Right lobe of liver (tissue), 6 donors: ENCODE results near the gene FXYD6. TPM values are rescaled to one million over a fixed set of nuclear protein-coding genes. Genes with fewer than 3 reads are reported as not detected.
"Not testable (repeated sequence)": the region's sequence is repeated elsewhere in the genome, so short reads cannot be mapped to it uniquely, and the experiment has no call there.

Experiments
- ATAC-seq, 4 donors: fragments of 200-7000 bp; cut with Tn5 transposase; one replicate each; pipeline ENCODE4 v1.9.1; 2020; ENCODE audit warnings: mild to moderate bottlenecking in 4 of 4, moderate library complexity in 4 of 4
- DNase-seq, 3 donors: peaks; one replicate each; pipeline ENCODE4 v3.0.0-alpha.2; 2020
- H3K27ac ChIP-seq, 3 donors: fragments of 200-600 bp; one replicate each; pipeline ENCODE4 v1.8.0; 2022
- H3K27me3 ChIP-seq, 2 donors: fragments of 200-600 bp; one replicate each; pipeline ENCODE4 v1.8.0; 2022
- H3K36me3 ChIP-seq, 4 donors: fragments of 200-600 bp; sonication (generic) in 1 of 4; one replicate each; pipeline versions ENCODE4 v1.5.1 to v1.8.0; 2017 to 2022; ENCODE audit warnings: control low read depth in 1 of 4
- H3K4me1 ChIP-seq, 4 donors: fragments of 200-600 bp; sonication (generic) in 1 of 4; one replicate each; pipeline versions ENCODE4 v1.5.1 to v1.8.0; 2017 to 2022; ENCODE audit warnings: control low read depth in 1 of 4
- H3K4me3 ChIP-seq, 3 donors: fragments of 200-600 bp; one replicate each; pipeline ENCODE4 v1.8.0; 2022
- H3K9me3 ChIP-seq, 4 donors: fragments of 200-600 bp; sonication (generic) in 1 of 4; one replicate each; pipeline versions ENCODE4 v1.5.1 to v1.8.0; 2017 to 2022; ENCODE audit warnings: control low read depth in 1 of 4
- CTCF ChIP-seq, 4 donors: fragments of 200-600 bp in 3 of 4; fragments of 450-650 bp in 1 of 4; IDR thresholded peaks; one replicate each; pipeline versions ENCODE4 v1.5.1 to v1.8.0; 2016 to 2022; ENCODE audit warnings: antibody characterized with exemption in 4 of 4, mild to moderate bottlenecking in 2 of 4
- POLR2A ChIP-seq: fragments of 450-650 bp; IDR thresholded peaks from one replicate; pipeline ENCODE4 v1.6.1; 2017; ENCODE audit warnings: antibody characterized with exemption, mild to moderate bottlenecking
- WGBS: methylation state at CpG from one replicate; pipeline ENCODE4 v1.1.6; 2018; ENCODE audit warnings: low coverage, low lambda C conversion rate; ENCODE audit not compliant: insufficient coverage; ENCODE audit errors: missing lambda C conversion rate; 5-methylcytosine and 5-hydroxymethylcytosine counted together
- intact Hi-C, 2 donors: fragments of 100-400 bp; cut with DNase I; formaldehyde crosslinking; loops; one replicate each; pipeline versions ENCODE4 v1.11.2 to v1.14.1; 2022
- total RNA-seq, 6 experiments: library from RNA; depleted of rRNA in 2 of 6; stranded (reverse); fragments of >200 nt in 2 of 6; fragmentation: NEBNext Ultra II Directional in 3 of 6; extraction: Animal tissue kit (Norgen Biotek cat#: 25700) in 3 of 6; gene quantifications; one replicate each; pipeline versions ENCODE4 v1.1.0 to v1.2.4, GENCODE V29; 2016 to 2023
- donor health status: DM: no; HTN: yes; CAD: no.
- donor health status: DM: no; HTN: no; CAD: no.
- donor health status: DM: no; HTN: no; CAD: no.
- donor health status: DM: no; HTN: yes; CAD: no.
- donor health status: DM: no; HTN: yes; CAD: no.

Gene FXYD6
- total RNA-seq, 6 experiments from 2014 or later, result 4.9 to 14.4 (median 8.9) TPM

GRCh38 chr11:117868815-117869561 is 7.5 kb downstream of the FXYD6 start:
- no peak for DNase-seq

GRCh38 chr11:117868088-117868487 is 8.4 kb downstream of the FXYD6 start:
- TF ChIP-seq CTCF (IDR thresholded peaks at IDR 0.05), result no peak
- TF ChIP-seq POLR2A, result no peak
- intact Hi-C loops, result no loop called here
- no peak overlapping the region for H3K27ac ChIP-seq
- ATAC-seq (no peak), DNase-seq (no peak)
- H3K27me3 ChIP-seq, result no peaks in the 10 kb centered on the region
- no peaks in the 10 kb centered on the region for H3K36me3 ChIP-seq
- H3K4me3 ChIP-seq, result no peak overlapping the region
- H3K9me3 ChIP-seq, result no peaks in the 10 kb centered on the region
- no peaks in the 10 kb centered on the region for H3K4me1 ChIP-seq
- WGBS, result 67% methylated on average over 10 of the region's 11 CpGs

More at GRCh38 chr11:117868815-117869561, 7.5 kb downstream of the FXYD6 start:
- Histone ChIP-seq H3K27me3 (no peaks in the 10 kb centered on the region), H3K27ac (no peak overlapping the region), H3K4me3 (no peak overlapping the region), H3K4me1 (no peaks in the 10 kb centered on the region), H3K9me3 (no peaks in the 10 kb centered on the region), H3K36me3 (no peaks in the 10 kb centered on the region)
- ATAC-seq, result no peak
- intact Hi-C loops, result no loop called here
- 53% methylated on average over 13 of the region's 17 CpGs for WGBS
- TF ChIP-seq CTCF (IDR thresholded peaks at IDR 0.05) (no peak), POLR2A (no peak)

GRCh38 chr11:117866526-117866925 is 9.9 kb downstream of the FXYD6 start:
- TF ChIP-seq CTCF (IDR thresholded peaks at IDR 0.05) (no peak), POLR2A (no peak)
- no peak for ATAC-seq
- WGBS, result 38% methylated on average over 2 of the region's 5 CpGs
- Histone ChIP-seq H3K4me3 (no peak overlapping the region), H3K36me3 (no peaks in the 10 kb centered on the region), H3K4me1 (no peaks in the 10 kb centered on the region), H3K27ac (no peak overlapping the region), H3K9me3 (no peaks in the 10 kb centered on the region), H3K27me3 (no peaks in the 10 kb centered on the region)
- intact Hi-C loops, result no loop called here
- no peak for DNase-seq

GRCh38 chr11:117865546-117865945 is 10.9 kb downstream of the FXYD6 start:
- H3K4me3 ChIP-seq, H3K27me3 ChIP-seq, intact Hi-C loops, H3K27ac ChIP-seq, DNase-seq, H3K36me3 ChIP-seq, ATAC-seq, H3K9me3 ChIP-seq, H3K4me1 ChIP-seq: not testable (repeated sequence)
- 93% methylated on average over 13 of the region's 13 CpGs for WGBS

- DNase-seq, result no peak
- Histone ChIP-seq H3K36me3 (no peaks in the 10 kb centered on the region), H3K27ac (no peak overlapping the region), H3K27me3 (no peaks in the 10 kb centered on the region), H3K4me1 (no peaks in the 10 kb centered on the region), H3K9me3 (no peaks in the 10 kb centered on the region), H3K4me3 (no peak overlapping the region)
- TF ChIP-seq CTCF (IDR thresholded peaks at IDR 0.05) (no peak), POLR2A (no peak)
- no peak for ATAC-seq
- 77% methylated on average over 1 of the region's 1 CpG for WGBS
- intact Hi-C loops, result no loop called here
Measured at GRCh38 chr11:117863383-117863782, 13.1 kb downstream of the FXYD6 start.
